OCI-LY3 (cell line): Measurements from ENCODE around the gene PCDHGB3.
"Not testable (repeated sequence)": the region's sequence is repeated elsewhere in the genome, so short reads cannot be mapped to it uniquely, and the experiment has no call there.

Source experiments
- CTCF ChIP-seq: fragments of 200-600, 300-600 bp; sonication (generic); IDR thresholded peaks from 2 replicates; pipeline ENCODE4 v1.5.1; 2014; ENCODE audit warnings: antibody characterized with exemption, low read length, low read depth
- EZH2phosphoT487 ChIP-seq: fragments of 200-600 bp; shearing (Covaris generic); IDR thresholded peaks from 2 replicates; pipeline ENCODE4 v1.6.1; 2018; ENCODE audit warnings: antibody characterized with exemption, mixed run types, low read depth

GRCh38 chr5:141415275-141415618, 45.2 kb downstream of the PCDHGB3 start:
- not testable (repeated sequence) for TF ChIP-seq CTCF, EZH2phosphoT487
